ENCODE results near the gene KY.

KY gene

GRCh38 chr3:134667406-134667805 lies 16.6 kb upstream of the KY start:
- DNase-seq = no peak

- no peak for DNase-seq
Observed at GRCh38 chr3:134666885-134667284, 16.1 kb upstream of the KY start.

- DNase-seq = no peak
Observed at GRCh38 chr3:134666466-134666865, 15.6 kb upstream of the KY start.

GRCh38 chr3:134666052-134666451 lies 15.2 kb upstream of the KY start:
- DNase-seq = no peak

- no peak for DNase-seq
Observed at GRCh38 chr3:134665243-134665642, 14.4 kb upstream of the KY start.

- DNase-seq = no peak
Observed at GRCh38 chr3:134663721-134664456, 13.1 kb upstream of the KY start.

- no peak for DNase-seq
Observed at GRCh38 chr3:134660046-134660441, 9.2 kb upstream of the KY start.

- no peak for DNase-seq
Observed at GRCh38 chr3:134659391-134660045, 8.7 kb upstream of the KY start.

GRCh38 chr3:134658555-134658954 lies 7.7 kb upstream of the KY start:
- no peak for DNase-seq

GRCh38 chr3:134656211-134656800 lies 5.5 kb upstream of the KY start:
- DNase-seq = no peak

GRCh38 chr3:134655706-134656105 lies 4.9 kb upstream of the KY start:
- no peak for DNase-seq

GRCh38 chr3:134654031-134654430 lies 3.2 kb upstream of the KY start:
- DNase-seq = no peak

- no peak for DNase-seq
Observed at GRCh38 chr3:134652886-134653630, 2.2 kb upstream of the KY start.

GRCh38 chr3:134652409-134652831 lies 1.6 kb upstream of the KY start:
- no peak for DNase-seq

- no peak for DNase-seq
Observed at GRCh38 chr3:134651347-134652041, 672 bp upstream of the KY start.

- no peak for DNase-seq
Observed at GRCh38 chr3:134649106-134649705, 1.6 kb downstream of the KY start.

GRCh38 chr3:134647902-134648760 lies 2.7 kb downstream of the KY start:
- no peak for DNase-seq

GRCh38 chr3:134646086-134646485 lies 4.7 kb downstream of the KY start:
- DNase-seq = no peak

GRCh38 chr3:134645515-134645914 lies 5.3 kb downstream of the KY start:
- DNase-seq = no peak

GRCh38 chr3:134644731-134645514 lies 5.9 kb downstream of the KY start:
- DNase-seq = no peak
